Measurements from ENCODE around the gene NIPSNAP2. TPM values are rescaled to one million over a fixed set of nuclear protein-coding genes. Genes with fewer than 3 reads are reported as not detected.

NIPSNAP2 gene
- total RNA-seq, 1 experiment from 2014 or later = 62.8 TPM

GRCh38 chr7:55965100-55965470 is 700 bp downstream of the NIPSNAP2 start:
- Mint-ChIP-seq H3K9me3 (ENCODE audit: unreplicated experiment) (no peaks in the 10 kb centered on the region), H3K36me3 (ENCODE audit: insufficient read depth, unreplicated experiment) (peaks cover 15% of the 10 kb centered on the region), H3K4me3 (ENCODE audit: unreplicated experiment) (peak overlapping the region; percentile 70), H3K27me3 (ENCODE audit: insufficient read depth, unreplicated experiment) (no peaks in the 10 kb centered on the region), H3K27ac (ENCODE audit: low read depth, unreplicated experiment) (peak overlapping the region; percentile 78), H3K4me1 (ENCODE audit: insufficient read depth, unreplicated experiment) (peaks cover 25% of the 10 kb centered on the region)
- intact Hi-C loops (cut with micrococcal nuclease) = loop anchor here (2.0 kb wide), 1 partner anchor 324 kb away; no protein-coding TSS in a partner anchor
- DNase-seq (ENCODE audit: unreplicated experiment) = no peak
- TF ChIP-seq CTCF (IDR thresholded peaks at IDR 0.05; ENCODE audit: unreplicated experiment) = no peak
- no TSS peak for BruUV-seq (replicated peaks)
- ChIA-PET CTCF (interaction anchor here (0.5 to 2.5 kb wide), 17 partner anchors 9 to 421 kb away, joined by 3 to 22 read pairs (median 3); partner anchors contain the start of genes PSPH and SUMF2), POLR2A (interaction anchor here (0.6 to 4.2 kb wide), 17 partner anchors 10 to 1116 kb away, joined by 3 to 40 read pairs (median 5); partner anchors contain the start of genes CCT6A, CHCHD2 and PSPH)

- H3K4me3 Mint-ChIP-seq (ENCODE audit: unreplicated experiment) = peak overlapping the region; percentile 70
- H3K27ac Mint-ChIP-seq (ENCODE audit: low read depth, unreplicated experiment) = peak overlapping the region; percentile 78
- peak; percentile 61 for DNase-seq (ENCODE audit: unreplicated experiment)
- intact Hi-C loops (cut with micrococcal nuclease) = loop anchor here (2.0 kb wide), 1 partner anchor 325 kb away; no protein-coding TSS in a partner anchor
- BruUV-seq (replicated peaks) = no TSS peak
- H3K4me1 Mint-ChIP-seq (ENCODE audit: insufficient read depth, unreplicated experiment) = peaks cover 31% of the 10 kb centered on the region
- no peak for TF ChIP-seq CTCF (IDR thresholded peaks at IDR 0.05; ENCODE audit: unreplicated experiment)
- ChIA-PET CTCF (interaction anchor here (0.6 to 2.5 kb wide), 8 partner anchors 10 to 369 kb away, joined by 3 to 22 read pairs (median 5); partner anchors contain the start of gene PSPH), POLR2A (interaction anchor here (0.9 to 4.2 kb wide), 11 partner anchors 11 to 327 kb away, joined by 3 to 40 read pairs (median 7); partner anchors contain the start of genes CCT6A, PSPH and SUMF2)
- H3K27me3 Mint-ChIP-seq (ENCODE audit: insufficient read depth, unreplicated experiment) = no peaks in the 10 kb centered on the region
- peaks cover 22% of the 10 kb centered on the region for H3K36me3 Mint-ChIP-seq (ENCODE audit: insufficient read depth, unreplicated experiment)
- no peaks in the 10 kb centered on the region for H3K9me3 Mint-ChIP-seq (ENCODE audit: unreplicated experiment)
Observed at GRCh38 chr7:55965805-55966421, 1.5 kb downstream of the NIPSNAP2 start.

- ChIA-PET POLR2A (interaction anchor here (1.9 to 4.2 kb wide), 6 partner anchors 10 to 98 kb away, joined by 7 to 40 read pairs (median 27); partner anchors contain the start of genes CCT6A, PSPH and SUMF2), CTCF (interaction anchor here (0.5 to 2.2 kb wide), 5 partner anchors 12 to 325 kb away, joined by 3 to 12 read pairs (median 4); no protein-coding TSS in a partner anchor)
- intact Hi-C loops (cut with micrococcal nuclease) = no loop called here
- peaks cover 22% of the 10 kb centered on the region for H3K36me3 Mint-ChIP-seq (ENCODE audit: insufficient read depth, unreplicated experiment)
- no peaks in the 10 kb centered on the region for H3K9me3 Mint-ChIP-seq (ENCODE audit: unreplicated experiment)
- H3K4me1 Mint-ChIP-seq (ENCODE audit: insufficient read depth, unreplicated experiment) = peaks cover 31% of the 10 kb centered on the region
- H3K27me3 Mint-ChIP-seq (ENCODE audit: insufficient read depth, unreplicated experiment) = no peaks in the 10 kb centered on the region
- TF ChIP-seq CTCF (IDR thresholded peaks at IDR 0.05; ENCODE audit: unreplicated experiment) = no peak
- BruUV-seq (replicated peaks) = no TSS peak
- peak; percentile 6 for DNase-seq (ENCODE audit: unreplicated experiment)
- H3K27ac Mint-ChIP-seq (ENCODE audit: low read depth, unreplicated experiment) = no peak overlapping the region
- H3K4me3 Mint-ChIP-seq (ENCODE audit: unreplicated experiment) = no peak overlapping the region
Observed at GRCh38 chr7:55966851-55967250, 2.5 kb downstream of the NIPSNAP2 start.

- intact Hi-C loops (cut with micrococcal nuclease) = no loop called here
- CTCF ChIA-PET = interaction anchor here (0.6 kb wide), 1 partner anchor 824 kb away, joined by 3 read pairs; no protein-coding TSS in a partner anchor
- BruUV-seq (replicated peaks) = no TSS peak
Observed at GRCh38 chr7:55969391-55969790, 5.0 kb downstream of the NIPSNAP2 start.

More at GRCh38 chr7:55969391-55969790, 5.0 kb downstream of the NIPSNAP2 start:
- H3K4me1 Mint-ChIP-seq (ENCODE audit: insufficient read depth, unreplicated experiment) = peaks cover 17% of the 10 kb centered on the region
- POLR2A ChIA-PET = no interaction called here
- TF ChIP-seq CTCF (IDR thresholded peaks at IDR 0.05; ENCODE audit: unreplicated experiment) = no peak
- no peak overlapping the region for H3K4me3 Mint-ChIP-seq (ENCODE audit: unreplicated experiment)
- no peaks in the 10 kb centered on the region for H3K27me3 Mint-ChIP-seq (ENCODE audit: insufficient read depth, unreplicated experiment)
- peak overlapping the region; percentile 37 for H3K27ac Mint-ChIP-seq (ENCODE audit: low read depth, unreplicated experiment)
- no peaks in the 10 kb centered on the region for H3K9me3 Mint-ChIP-seq (ENCODE audit: unreplicated experiment)
- H3K36me3 Mint-ChIP-seq (ENCODE audit: insufficient read depth, unreplicated experiment) = peaks cover 22% of the 10 kb centered on the region
- DNase-seq (ENCODE audit: unreplicated experiment) = no peak

Data from MCF 10A (cell line).